Measurements from ENCODE around the gene KDM4C.
A peak's percentile ranks its signal among the peaks of the same experiment; 100 is the strongest.
"Not testable (repeated sequence)": the region's sequence is repeated elsewhere in the genome, so short reads cannot be mapped to it uniquely, and the experiment has no call there.

Gene KDM4C

GRCh38 chr9:6757456-6758247 lies at the start of gene KDM4C:
TSS of gene KDM4C (plus strand) at chr9:6757973. CDS start at chr9:6792989, 35,016 bp downstream.
- DNase-seq: peak; percentile 93

DNA sequence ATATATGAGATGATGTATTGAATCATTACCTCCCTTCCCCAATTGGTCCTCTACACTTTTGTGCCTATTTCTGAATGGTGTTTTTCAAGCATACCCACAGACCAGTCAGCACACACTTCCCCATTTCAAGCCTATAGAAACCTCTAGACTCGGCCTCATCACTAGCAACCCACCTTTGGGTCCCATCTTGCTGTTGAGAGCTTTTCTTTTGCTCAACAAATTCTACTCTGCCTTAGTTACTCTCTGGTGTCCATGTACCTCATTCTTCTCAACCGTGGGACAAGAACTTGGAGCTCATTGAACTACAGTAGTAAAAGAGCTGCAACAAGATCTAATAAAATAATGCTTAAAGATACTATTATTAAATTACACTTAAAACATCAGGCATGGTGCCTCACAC lies 49.0 kb upstream of the KDM4C start:
- DNase-seq: no peak

DNA sequence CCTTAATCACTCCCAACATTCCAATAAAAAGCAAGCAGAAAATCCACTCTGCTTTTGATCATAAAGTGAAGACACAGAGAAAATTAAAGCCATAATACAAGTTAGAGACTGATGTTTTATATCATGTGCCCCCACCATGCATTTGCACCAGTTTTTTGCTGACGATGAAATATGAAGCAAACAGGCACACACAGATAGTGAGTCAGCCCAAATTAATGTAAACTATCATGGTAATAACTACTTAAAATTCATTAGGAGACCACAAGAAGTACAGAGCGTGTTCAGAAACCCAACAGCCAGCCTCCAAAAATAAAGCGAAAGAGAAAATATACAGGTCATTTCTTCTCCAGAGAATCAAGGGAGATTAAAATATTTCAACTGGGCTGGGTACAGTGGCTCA lies 46.4 kb upstream of the KDM4C start:
- no peak for DNase-seq

DNA sequence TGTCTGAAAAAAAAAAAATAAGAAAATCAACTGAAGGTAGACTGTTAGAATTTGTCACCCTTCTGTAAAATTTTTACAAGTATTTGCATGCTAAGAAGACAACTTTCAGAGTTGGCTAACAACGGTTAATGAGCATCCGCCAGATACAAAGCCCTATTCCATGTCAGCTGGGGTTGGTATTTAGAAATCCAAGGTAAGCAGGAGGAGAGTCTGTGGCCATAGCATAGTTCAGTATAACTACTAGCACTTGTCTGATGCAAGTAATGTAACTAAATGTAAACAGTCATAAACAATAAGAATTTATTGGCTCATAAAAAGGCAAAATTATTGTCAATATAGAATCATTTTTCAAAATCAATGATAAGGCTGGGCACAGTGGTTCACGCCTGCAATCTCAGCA lies 45.7 kb upstream of the KDM4C start:
- DNase-seq: no peak

GRCh38 chr9:6714176-6714575 lies 43.6 kb upstream of the KDM4C start:
- DNase-seq: no peak

GRCh38 chr9:6715153-6715754 lies 42.5 kb upstream of the KDM4C start:
- DNase-seq: not testable (repeated sequence)

- DNase-seq: no peak
Observed at GRCh38 chr9:6715755-6716643, 41.8 kb upstream of the KDM4C start.

DNA sequence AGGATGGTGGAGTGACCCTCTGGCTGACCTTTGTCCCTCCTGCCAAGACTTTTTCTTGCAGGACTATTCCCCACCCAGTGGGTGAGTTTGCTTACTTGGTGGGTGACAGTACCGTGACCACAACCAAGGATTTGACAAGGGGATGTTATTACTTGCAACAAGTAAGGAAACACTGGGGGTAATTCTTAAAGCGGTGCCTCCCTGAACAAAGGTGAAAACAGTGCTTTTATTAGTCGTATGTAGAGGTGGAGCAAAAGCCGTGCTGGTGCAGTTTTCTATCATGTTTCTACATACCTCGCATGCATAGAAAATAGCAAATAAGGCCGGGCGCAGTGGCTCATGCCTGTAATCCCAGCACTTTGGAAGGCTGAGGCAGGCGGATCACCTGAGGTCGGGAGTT lies 41.0 kb upstream of the KDM4C start:
- no peak for DNase-seq

- DNase-seq: no peak
Observed at GRCh38 chr9:6723881-6724420, 33.8 kb upstream of the KDM4C start.

GRCh38 chr9:6733257-6733656 lies 24.5 kb upstream of the KDM4C start:
- DNase-seq: no peak

DNA sequence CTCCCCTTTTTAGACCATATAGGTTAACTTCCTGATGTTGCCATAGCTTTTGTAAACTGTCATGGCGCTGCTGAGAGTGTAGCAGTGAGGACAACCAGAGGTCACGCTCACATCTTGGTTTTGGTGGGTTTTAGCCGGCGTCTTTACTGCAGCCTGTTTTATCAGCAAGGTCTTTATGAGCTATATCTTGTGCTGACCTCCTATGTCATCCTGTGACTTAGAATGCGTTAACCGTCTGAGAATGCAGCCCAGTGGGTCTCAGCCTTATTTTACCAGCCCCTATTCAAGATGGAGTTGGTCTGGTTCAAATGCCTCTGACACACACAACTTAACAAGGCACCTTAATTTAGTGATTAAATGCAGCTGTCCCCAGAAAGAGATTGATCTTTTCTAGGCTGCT lies 23.9 kb upstream of the KDM4C start:
- DNase-seq: no peak

DNA sequence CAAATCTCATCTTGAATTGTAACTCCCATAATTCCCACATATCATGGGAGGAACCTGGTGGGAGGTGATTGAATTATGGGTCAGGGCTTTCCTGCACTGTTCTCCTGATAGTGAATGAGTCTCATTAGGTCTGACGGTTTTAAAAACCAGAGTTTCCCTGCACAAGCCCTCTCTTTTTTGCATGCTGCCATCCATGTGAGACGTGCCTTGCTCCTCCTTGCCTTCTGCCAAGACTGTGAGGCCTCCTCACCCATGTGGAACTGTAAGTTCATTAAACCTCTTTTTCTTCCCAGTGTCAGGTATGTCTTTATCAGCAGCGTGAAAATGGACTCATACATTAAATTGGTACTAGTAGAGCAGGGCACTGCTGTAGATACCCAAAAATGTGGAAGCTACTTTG lies 22.4 kb upstream of the KDM4C start:
- no peak for DNase-seq

GRCh38 chr9:6739218-6739617 lies 18.6 kb upstream of the KDM4C start:
- no peak for DNase-seq

DNA sequence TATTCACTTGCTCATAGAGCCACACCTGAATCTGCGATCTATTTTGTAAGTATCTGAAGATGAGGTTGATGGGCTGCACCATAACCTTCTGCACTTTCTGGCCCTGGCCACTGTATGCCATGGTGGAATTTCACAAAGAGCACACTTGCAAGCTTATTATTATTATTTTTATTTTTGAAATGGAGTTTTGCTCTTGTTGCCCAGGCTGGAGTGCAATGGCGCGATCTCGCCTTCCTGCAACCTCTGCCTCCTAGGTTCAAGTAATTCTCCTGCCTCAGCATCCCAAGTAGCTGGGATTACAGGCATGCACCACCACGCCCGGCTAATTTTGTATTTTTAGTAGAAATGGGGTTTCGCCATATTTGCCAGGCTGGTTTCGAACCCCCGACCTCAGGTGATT lies 8.9 kb upstream of the KDM4C start:
- DNase-seq: not testable (repeated sequence)

DNA sequence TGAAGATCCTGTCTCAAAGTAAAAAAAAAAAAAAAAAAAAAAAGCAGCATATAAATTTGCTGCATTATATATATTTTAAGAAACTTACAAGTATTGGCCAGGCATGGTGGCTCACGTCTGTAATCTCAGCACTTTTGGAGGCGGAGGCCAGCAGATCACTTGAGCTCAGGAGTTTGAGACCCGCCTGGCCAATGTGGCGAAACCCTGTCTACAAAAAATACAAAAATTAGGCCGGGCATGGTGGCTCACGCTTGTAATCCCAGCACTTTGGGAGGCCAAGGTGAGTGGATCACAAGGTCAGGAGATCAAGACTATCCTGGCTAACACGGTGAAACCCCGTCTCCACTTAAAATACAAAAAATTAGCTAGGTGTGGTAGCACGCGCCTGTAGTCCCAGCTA lies 2.9 kb upstream of the KDM4C start:
- DNase-seq: not testable (repeated sequence)

- peak; percentile 54 for DNase-seq
Observed at GRCh38 chr9:6757132-6757455, 679 bp upstream of the KDM4C start.

GRCh38 chr9:6758248-6758497 lies 400 bp downstream of the KDM4C start:
- DNase-seq: no peak

DNA sequence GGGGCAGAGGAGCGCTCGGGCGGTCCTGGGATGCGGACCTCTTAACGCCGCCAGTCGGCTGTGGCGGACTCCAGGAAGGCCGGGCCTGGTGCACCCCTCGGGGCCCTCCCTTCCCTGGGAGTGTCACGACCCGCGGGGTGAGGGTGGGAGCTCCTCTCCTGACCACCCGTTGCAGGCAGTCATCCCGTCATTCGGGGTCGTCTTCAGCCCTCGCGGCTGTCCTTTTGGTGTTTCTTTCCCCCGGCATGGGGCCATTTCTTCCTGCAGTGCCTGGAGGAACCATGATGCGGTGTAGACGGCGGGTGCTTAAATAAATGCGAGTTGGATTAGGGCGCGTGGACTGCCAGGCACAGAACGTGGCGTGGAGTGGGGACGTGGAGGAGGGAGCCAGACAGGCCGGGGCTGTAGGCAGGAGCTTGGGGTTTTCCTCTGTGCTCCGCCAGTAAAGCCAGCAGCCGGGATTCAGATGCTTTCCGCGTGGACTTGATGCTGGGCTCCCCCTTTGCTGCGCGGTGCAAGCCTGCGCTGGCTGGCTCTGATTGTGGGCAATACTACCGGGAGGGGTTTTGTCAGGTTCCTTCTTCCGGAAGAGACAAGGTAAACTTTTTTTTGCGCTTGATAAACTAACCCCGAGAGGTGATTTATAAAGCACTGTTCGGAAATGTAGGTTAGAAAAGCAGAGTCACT lies 868 bp downstream of the KDM4C start:
- peak; percentile 33 for DNase-seq

DNA sequence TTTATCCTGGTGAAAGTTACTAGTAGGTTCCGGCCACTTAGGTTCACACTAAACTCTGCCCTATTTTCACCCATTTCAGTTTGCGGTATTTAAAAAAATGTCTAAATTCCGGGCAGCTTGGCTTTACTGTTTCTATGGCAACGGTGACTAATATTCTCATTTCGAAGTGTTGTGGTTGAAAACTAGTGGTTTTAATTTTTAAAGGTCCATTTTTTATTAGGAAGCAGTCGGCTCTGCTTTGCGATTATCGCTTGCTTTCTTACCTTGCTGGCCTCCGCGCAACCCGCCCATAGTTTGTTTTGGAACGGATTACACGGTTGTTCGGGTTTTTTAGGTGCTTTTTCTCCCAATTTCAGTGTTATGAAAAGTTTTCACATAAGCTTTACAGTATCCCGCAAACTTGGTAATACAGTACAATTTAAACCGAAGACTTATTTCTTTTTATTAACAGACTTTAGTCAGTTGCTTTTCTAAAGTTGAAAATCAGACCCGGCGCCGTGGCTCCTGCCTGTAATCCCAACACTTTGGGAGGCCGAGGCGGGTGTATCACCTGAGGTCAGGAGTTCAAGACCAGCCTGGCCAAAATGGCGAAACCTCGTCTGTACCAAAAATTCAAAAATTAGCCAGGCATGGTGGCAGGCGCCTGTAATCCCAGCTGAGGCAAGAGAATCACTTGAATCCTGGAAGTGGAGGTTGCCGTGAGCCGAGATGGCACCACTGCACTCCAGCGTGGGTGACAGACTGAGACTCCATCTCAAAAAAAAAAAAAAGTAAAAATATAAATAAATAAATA lies 1.6 kb downstream of the KDM4C start:
- peak; percentile 20 for DNase-seq

DNA sequence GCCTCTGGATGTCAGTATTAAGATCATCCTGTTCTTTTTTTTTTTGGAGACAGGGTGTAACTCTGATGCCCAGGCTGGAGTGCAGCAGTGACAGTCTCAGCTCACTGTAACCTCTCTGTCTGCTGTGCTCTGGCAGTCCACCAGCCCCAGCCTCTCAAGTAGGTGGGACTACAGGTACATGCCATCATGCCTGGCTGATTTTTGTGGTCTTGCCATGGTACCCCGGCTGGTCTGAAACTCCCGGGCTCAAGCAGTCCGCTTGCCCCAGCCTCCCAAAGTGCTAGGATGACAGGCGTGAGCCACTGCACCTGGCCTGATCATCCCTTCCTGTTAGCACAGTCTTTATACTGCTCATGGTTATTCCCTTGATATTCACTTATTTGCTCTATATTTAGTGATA lies 3.5 kb downstream of the KDM4C start:
- DNase-seq: no peak

- no peak for DNase-seq
Observed at GRCh38 chr9:6763244-6763643, 5.5 kb downstream of the KDM4C start.

GRCh38 chr9:6764011-6764410 lies 6.2 kb downstream of the KDM4C start:
- DNase-seq: no peak
